Measurements from ENCODE around the gene ARHGEF6.

- TF ChIP-seq POLR2A (IDR thresholded peaks at IDR 0.05; ENCODE audit: extremely low read depth, insufficient read length) (no peak), CTCF (IDR thresholded peaks at IDR 0.05; ENCODE audit: low read depth, low read length) (no peak)
Observed at GRCh38 chrX:136708348-136708747, 72.4 kb downstream of the ARHGEF6 start.
